ENCODE results near the gene ECM2. TPM values are rescaled to one million over a fixed set of nuclear protein-coding genes. Genes with fewer than 3 reads are reported as not detected.

The ECM2 gene
- polyA plus RNA-seq, 4 donors, result 1.9 to 6.0 (median 2.6) TPM

- Histone ChIP-seq H3K36me3 (ENCODE audit: control insufficient read depth in 3 of 3, insufficient read depth in 2 of 3, low read depth in 1 of 3, low read length in 3 of 3) (no peaks in the 10 kb centered on the region), H3K9me3 (ENCODE audit: control insufficient read depth in 2 of 2, insufficient read depth in 1 of 2, low read depth in 1 of 2, low read length in 1 of 2) (no peaks in the 10 kb centered on the region), H3K27ac (ENCODE audit: low read depth in 1 of 3, low read length in 2 of 3) (peak overlapping the region in 1 of 3 donors; percentile 1), H3K27me3 (ENCODE audit: control insufficient read depth in 3 of 3, insufficient read depth in 3 of 3, low read length in 3 of 3) (no peaks in the 10 kb centered on the region), H3K4me3 (ENCODE audit: low read depth in 1 of 3, low read length in 3 of 3) (no peak overlapping the region), H3K4me1 (ENCODE audit: control insufficient read depth in 3 of 3, insufficient read depth in 2 of 3, low read depth in 1 of 3, low read length in 2 of 3) (no peaks in the 10 kb centered on the region)
- 75 to 78% (median 76%) methylated on average over 5 of the region's 5 CpGs for WGBS, 3 donors
- DNase-seq, result peak; percentile 68 to 73
- no peak for FAIRE-seq
Measured at GRCh38 chr9:92501671-92502393, 34.0 kb downstream of the ECM2 start.

- Histone ChIP-seq H3K27ac (ENCODE audit: low read depth in 1 of 3, low read length in 2 of 3) (no peak overlapping the region), H3K27me3 (ENCODE audit: control insufficient read depth in 3 of 3, insufficient read depth in 3 of 3, low read length in 3 of 3) (no peaks in the 10 kb centered on the region), H3K36me3 (ENCODE audit: control insufficient read depth in 3 of 3, insufficient read depth in 2 of 3, low read depth in 1 of 3, low read length in 3 of 3) (no peaks in the 10 kb centered on the region), H3K9me3 (ENCODE audit: control insufficient read depth in 2 of 2, insufficient read depth in 1 of 2, low read depth in 1 of 2, low read length in 1 of 2) (no peaks in the 10 kb centered on the region), H3K4me1 (ENCODE audit: control insufficient read depth in 3 of 3, insufficient read depth in 2 of 3, low read depth in 1 of 3, low read length in 2 of 3) (no peaks in the 10 kb centered on the region), H3K4me3 (ENCODE audit: low read depth in 1 of 3, low read length in 3 of 3) (no peak overlapping the region)
- 95 to 97% (median 96%) methylated on average over 5 of the region's 5 CpGs for WGBS, 3 donors
- DNase-seq (no peak), FAIRE-seq (no peak)
Measured at GRCh38 chr9:92500725-92501124, 35.1 kb downstream of the ECM2 start.

- Histone ChIP-seq H3K4me1 (ENCODE audit: control insufficient read depth in 3 of 3, insufficient read depth in 2 of 3, low read depth in 1 of 3, low read length in 2 of 3) (no peaks in the 10 kb centered on the region), H3K4me3 (ENCODE audit: low read depth in 1 of 3, low read length in 3 of 3) (no peak overlapping the region), H3K27ac (ENCODE audit: low read depth in 1 of 3, low read length in 2 of 3) (no peak overlapping the region), H3K27me3 (ENCODE audit: control insufficient read depth in 3 of 3, insufficient read depth in 3 of 3, low read length in 3 of 3) (no peaks in the 10 kb centered on the region), H3K36me3 (ENCODE audit: control insufficient read depth in 3 of 3, insufficient read depth in 2 of 3, low read depth in 1 of 3, low read length in 3 of 3) (no peaks in the 10 kb centered on the region), H3K9me3 (ENCODE audit: control insufficient read depth in 2 of 2, insufficient read depth in 1 of 2, low read depth in 1 of 2, low read length in 1 of 2) (no peaks in the 10 kb centered on the region)
- WGBS, 3 donors, result 40 to 78% (median 65%) methylated on average over 2 of the region's 2 CpGs
- DNase-seq, result no peak
- no peak for FAIRE-seq
Measured at GRCh38 chr9:92499701-92500100, 36.1 kb downstream of the ECM2 start.

DNA sequence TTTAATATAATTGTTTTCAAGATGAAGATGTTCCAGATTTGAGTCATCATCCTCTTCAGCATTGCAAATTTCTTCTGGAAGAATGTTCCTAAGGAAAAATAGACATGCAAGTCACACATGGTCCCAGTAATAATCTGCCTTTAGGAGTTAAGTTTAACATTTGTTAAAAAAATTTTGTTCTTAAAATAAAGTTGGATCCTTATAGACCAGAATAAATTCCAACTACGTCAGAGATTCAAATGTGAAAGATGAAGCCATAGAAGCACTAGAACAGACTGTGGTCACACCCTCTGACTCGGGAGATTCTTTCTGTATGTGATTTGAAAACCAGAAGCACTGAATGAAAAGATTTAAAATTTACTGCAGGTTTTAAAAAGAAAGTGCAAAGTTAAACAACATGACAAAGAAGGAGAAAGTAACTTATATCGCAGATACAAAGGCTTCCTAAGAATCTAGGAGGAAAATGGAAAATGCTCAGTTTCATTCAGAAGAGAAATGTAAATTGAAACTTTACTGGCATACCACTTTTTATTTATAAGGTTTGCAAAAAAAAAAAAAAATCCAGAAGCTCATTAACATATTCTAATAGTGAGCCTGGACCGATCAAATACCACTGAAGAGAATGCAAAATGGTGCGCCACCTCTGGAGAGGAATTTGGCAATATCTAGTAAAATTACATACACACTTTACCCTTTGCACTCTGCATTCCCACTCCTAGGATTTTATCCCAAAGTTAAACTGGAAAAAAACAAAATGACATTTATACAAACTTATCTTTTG is 39.2 kb downstream of the ECM2 start:
- no peak for FAIRE-seq
- 70 to 93% (median 90%) methylated on average over 5 of the region's 5 CpGs for WGBS, 3 donors
- H3K4me1 ChIP-seq (ENCODE audit: control insufficient read depth in 3 of 3, insufficient read depth in 2 of 3, low read depth in 1 of 3, low read length in 2 of 3), result no peaks in the 10 kb centered on the region
- no peak for DNase-seq
- no peak overlapping the region for H3K4me3 ChIP-seq (ENCODE audit: low read depth in 1 of 3, low read length in 3 of 3)
- no peaks in the 10 kb centered on the region for H3K9me3 ChIP-seq (ENCODE audit: control insufficient read depth in 2 of 2, insufficient read depth in 1 of 2, low read depth in 1 of 2, low read length in 1 of 2)
- no peaks in the 10 kb centered on the region for H3K36me3 ChIP-seq (ENCODE audit: control insufficient read depth in 3 of 3, insufficient read depth in 2 of 3, low read depth in 1 of 3, low read length in 3 of 3)
- H3K27ac ChIP-seq (ENCODE audit: low read depth in 1 of 3, low read length in 2 of 3), result no peak overlapping the region
- H3K27me3 ChIP-seq (ENCODE audit: control insufficient read depth in 3 of 3, insufficient read depth in 3 of 3, low read length in 3 of 3), result no peaks in the 10 kb centered on the region

DNA sequence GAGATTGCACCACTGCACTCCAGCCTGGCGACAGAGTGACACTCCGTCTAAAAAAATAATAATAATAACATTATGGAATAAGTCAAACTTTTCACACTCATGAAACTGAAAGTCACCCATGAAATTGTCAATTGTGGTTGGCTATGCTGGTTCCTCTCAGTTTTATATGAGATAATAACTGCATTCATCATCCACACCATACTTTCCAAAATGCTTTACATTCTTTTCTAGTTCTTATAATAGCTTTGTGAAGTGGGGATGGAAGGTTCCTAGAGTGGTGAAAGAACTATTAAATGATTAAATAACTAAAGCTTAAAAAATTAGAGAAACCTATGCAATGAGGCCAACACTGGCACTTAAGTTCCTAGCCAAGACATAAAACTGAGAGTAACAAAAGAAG is 40.9 kb downstream of the ECM2 start:
- FAIRE-seq, result no peak
- Histone ChIP-seq H3K9me3 (ENCODE audit: control insufficient read depth in 2 of 2, insufficient read depth in 1 of 2, low read depth in 1 of 2, low read length in 1 of 2) (no peaks in the 10 kb centered on the region), H3K4me3 (ENCODE audit: low read depth in 1 of 3, low read length in 3 of 3) (no peak overlapping the region), H3K27me3 (ENCODE audit: control insufficient read depth in 3 of 3, insufficient read depth in 3 of 3, low read length in 3 of 3) (no peaks in the 10 kb centered on the region), H3K36me3 (ENCODE audit: control insufficient read depth in 3 of 3, insufficient read depth in 2 of 3, low read depth in 1 of 3, low read length in 3 of 3) (no peaks in the 10 kb centered on the region), H3K4me1 (ENCODE audit: control insufficient read depth in 3 of 3, insufficient read depth in 2 of 3, low read depth in 1 of 3, low read length in 2 of 3) (no peaks in the 10 kb centered on the region), H3K27ac (ENCODE audit: low read depth in 1 of 3, low read length in 2 of 3) (no peak overlapping the region)
- 79 to 95% (median 83%) methylated on average over 2 of the region's 2 CpGs for WGBS, 3 donors
- no peak for DNase-seq

DNA sequence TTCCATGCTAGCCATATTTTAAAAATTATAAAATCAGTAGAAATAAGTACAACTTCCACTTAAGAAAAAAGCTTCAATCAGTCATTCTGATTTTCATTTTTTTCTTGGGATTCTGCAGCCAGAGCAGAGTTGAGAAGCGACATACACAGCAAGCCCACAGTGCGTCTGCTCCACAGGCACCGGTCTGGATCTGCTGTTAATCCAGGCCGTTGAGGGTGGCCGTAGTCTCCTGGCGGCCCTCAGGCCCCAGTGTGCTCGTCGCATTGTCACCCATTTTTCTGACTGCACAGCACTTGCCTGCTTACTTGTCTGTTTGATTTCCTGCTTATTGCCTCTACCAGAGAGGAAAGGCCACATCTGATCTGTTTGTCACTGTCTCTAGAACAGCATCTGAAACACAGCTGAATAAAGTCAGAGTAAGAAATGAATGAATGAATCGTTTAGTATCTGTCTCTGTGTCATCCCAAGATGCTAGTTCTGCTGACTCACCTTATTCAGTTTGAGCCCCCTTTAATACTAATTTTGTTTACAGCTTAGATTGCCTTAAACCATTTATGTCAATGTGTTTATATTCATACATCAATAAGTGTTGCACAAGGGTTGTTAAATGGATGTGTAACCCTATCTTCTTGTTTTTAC is 41.9 kb downstream of the ECM2 start:
- no peak for DNase-seq

GRCh38 chr9:92492781-92493401 is 42.9 kb downstream of the ECM2 start:
- Histone ChIP-seq H3K9me3 (ENCODE audit: control insufficient read depth in 2 of 2, insufficient read depth in 1 of 2, low read depth in 1 of 2, low read length in 1 of 2) (no peaks in the 10 kb centered on the region), H3K27ac (ENCODE audit: low read depth in 1 of 3, low read length in 2 of 3) (peak overlapping the region in 1 of 3 donors; percentile 38), H3K36me3 (ENCODE audit: control insufficient read depth in 3 of 3, insufficient read depth in 2 of 3, low read depth in 1 of 3, low read length in 3 of 3) (no peaks in the 10 kb centered on the region), H3K27me3 (ENCODE audit: control insufficient read depth in 3 of 3, insufficient read depth in 3 of 3, low read length in 3 of 3) (no peaks in the 10 kb centered on the region), H3K4me3 (ENCODE audit: low read depth in 1 of 3, low read length in 3 of 3) (no peak overlapping the region), H3K4me1 (ENCODE audit: control insufficient read depth in 3 of 3, insufficient read depth in 2 of 3, low read depth in 1 of 3, low read length in 2 of 3) (peaks cover 0 to 3% (median 0%) of the 10 kb centered on the region in 3 donors)
- DNase-seq (no peak), FAIRE-seq (no peak)
- 66 to 98% (median 91%) methylated on average over 3 of the region's 3 CpGs for WGBS, 3 donors

More for the DNA sequence above, 41.9 kb downstream of the ECM2 start:
- Histone ChIP-seq H3K27me3 (ENCODE audit: control insufficient read depth in 3 of 3, insufficient read depth in 3 of 3, low read length in 3 of 3) (no peaks in the 10 kb centered on the region), H3K36me3 (ENCODE audit: control insufficient read depth in 3 of 3, insufficient read depth in 2 of 3, low read depth in 1 of 3, low read length in 3 of 3) (no peaks in the 10 kb centered on the region), H3K9me3 (ENCODE audit: control insufficient read depth in 2 of 2, insufficient read depth in 1 of 2, low read depth in 1 of 2, low read length in 1 of 2) (no peaks in the 10 kb centered on the region), H3K4me3 (ENCODE audit: low read depth in 1 of 3, low read length in 3 of 3) (no peak overlapping the region), H3K4me1 (ENCODE audit: control insufficient read depth in 3 of 3, insufficient read depth in 2 of 3, low read depth in 1 of 3, low read length in 2 of 3) (peaks cover 0 to 3% (median 0%) of the 10 kb centered on the region in 3 donors), H3K27ac (ENCODE audit: low read depth in 1 of 3, low read length in 2 of 3) (peak overlapping the region in 1 of 3 donors; percentile 3)
- no peak for FAIRE-seq
- 79 to 95% (median 94%) methylated on average over 9 of the region's 9 CpGs for WGBS, 3 donors
